Gastrocnemius medialis (tissue), 4 donors: ENCODE measurements around the gene NEDD4L. TPM values are rescaled to one million over a fixed set of nuclear protein-coding genes. Genes with fewer than 3 reads are reported as not detected.

Experiments used
- ATAC-seq, 2 donors: fragments of 150-250 bp; one replicate each; pipeline ENCODE4 v1.9.1; 2016
- DNase-seq, 2 donors: peaks; one replicate each; pipeline ENCODE4 v3.0.0-alpha.2; 2019
- H3K27ac ChIP-seq, 4 donors: fragments of 200-600 bp; sonication (generic); 1 replicate in 1 of 4; 2 replicates in 3 of 4; pipeline ENCODE4 v1.5.1; 2016 to 2018; ENCODE audit warnings: mild to moderate bottlenecking in 2 of 4, moderate library complexity in 1 of 4
- H3K27me3 ChIP-seq, 3 donors: fragments of 200-600 bp; sonication (generic) in 2 of 3; 1 replicate in 1 of 3; 2 replicates in 2 of 3; pipeline versions ENCODE4 v1.5.1 to v1.6.0; 2016 to 2019; ENCODE audit warnings: mild to moderate bottlenecking in 1 of 3, moderate library complexity in 1 of 3
- H3K36me3 ChIP-seq, 2 donors: fragments of 200-600 bp; sonication (generic) in 1 of 2; one replicate each; pipeline ENCODE4 v1.5.1; 2017 to 2018
- H3K4me1 ChIP-seq, 2 donors: fragments of 200-600 bp; sonication (generic) in 1 of 2; one replicate each; pipeline ENCODE4 v1.5.1; 2016 to 2017; ENCODE audit warnings: mild to moderate bottlenecking in 2 of 2
- H3K4me3 ChIP-seq, 4 donors: fragments of 200-600 bp; sonication (generic) in 3 of 4; 1 replicate in 1 of 4; 2 replicates in 3 of 4; pipeline ENCODE4 v1.5.1; 2016 to 2019; ENCODE audit warnings: mild to moderate bottlenecking in 2 of 4
- H3K9me3 ChIP-seq, 3 donors: fragments of 200-600 bp; sonication (generic) in 2 of 3; 1 replicate in 1 of 3; 2 replicates in 2 of 3; pipeline ENCODE4 v1.5.1; 2016 to 2019
- POLR2A ChIP-seq, 2 donors: fragments of 450-650 bp; IDR thresholded peaks; one replicate each; pipeline ENCODE4 v1.6.1; 2017; ENCODE audit warnings: antibody characterized with exemption in 2 of 2, mild to moderate bottlenecking in 2 of 2, moderate library complexity in 2 of 2
- in situ Hi-C, 4 donors: fragments of 200-750 bp; cut with MboI; loops; one replicate each; pipeline versions ENCODE4 v1.15.0 to v1.8.0; 2017; ENCODE audit warnings: low sequenced_read_pairs in 4 of 4
- intact Hi-C: fragments of 100-400 bp; cut with DNase I; formaldehyde crosslinking; loops from one replicate; pipeline ENCODE4 v1.15.1; 2023; ENCODE audit warnings: low total_unique reads
- total RNA-seq, 4 donors: library from RNA; depleted of rRNA; stranded (reverse); fragments of >200 nt; gene quantifications; one replicate each; pipeline versions ENCODE4 v1.1.0 to v1.2.3, GENCODE V29; 2016
- TF ChIP-seq, protein P1 (sequence below), 5 experiments: fragments of 450-650 bp in 3 of 5; fragments of 200-600 bp in 2 of 5; sonication (generic) in 2 of 5; IDR thresholded peaks in 4 of 5; conservative IDR thresholded peaks in 1 of 5; 1 replicate in 4 of 5; 2 replicates in 1 of 5; pipeline ENCODE4 v1.5.1; 2016 to 2019; ENCODE audit warnings: antibody characterized with exemption in 5 of 5, mild to moderate bottlenecking in 3 of 5, moderate library complexity in 3 of 5

NEDD4L gene
- total RNA-seq, 4 donors from 2014 or later, result 27.4 to 81.5 (median 51.5) TPM

DNA sequence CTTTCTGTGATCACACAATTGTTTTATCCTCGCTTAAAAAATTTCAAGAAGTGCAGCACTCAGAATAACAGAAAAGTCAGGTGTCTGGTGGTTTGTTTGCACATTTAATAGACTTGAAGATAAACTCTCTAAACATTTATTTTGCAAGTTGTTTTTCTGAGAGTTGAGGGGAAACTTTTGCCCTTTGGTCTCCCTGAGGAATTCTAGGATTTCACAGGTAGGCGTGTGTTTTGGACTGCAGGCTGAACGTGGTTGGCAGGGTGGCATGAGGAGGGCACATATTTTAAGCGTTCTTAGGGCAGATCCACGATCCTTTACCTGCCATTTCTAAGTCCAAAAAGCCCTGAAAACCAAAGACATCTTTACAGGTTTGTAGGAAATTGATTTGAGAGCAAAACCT lies 188.6 kb downstream of the NEDD4L start:
- no peak for DNase-seq
- in situ Hi-C loops, result no loop called here
- no peak overlapping the region for H3K4me3 ChIP-seq
- ATAC-seq, result no peak
- intact Hi-C loops, result no loop called here
- no peak overlapping the region for H3K27ac ChIP-seq
- TF ChIP-seq, protein P1, sequence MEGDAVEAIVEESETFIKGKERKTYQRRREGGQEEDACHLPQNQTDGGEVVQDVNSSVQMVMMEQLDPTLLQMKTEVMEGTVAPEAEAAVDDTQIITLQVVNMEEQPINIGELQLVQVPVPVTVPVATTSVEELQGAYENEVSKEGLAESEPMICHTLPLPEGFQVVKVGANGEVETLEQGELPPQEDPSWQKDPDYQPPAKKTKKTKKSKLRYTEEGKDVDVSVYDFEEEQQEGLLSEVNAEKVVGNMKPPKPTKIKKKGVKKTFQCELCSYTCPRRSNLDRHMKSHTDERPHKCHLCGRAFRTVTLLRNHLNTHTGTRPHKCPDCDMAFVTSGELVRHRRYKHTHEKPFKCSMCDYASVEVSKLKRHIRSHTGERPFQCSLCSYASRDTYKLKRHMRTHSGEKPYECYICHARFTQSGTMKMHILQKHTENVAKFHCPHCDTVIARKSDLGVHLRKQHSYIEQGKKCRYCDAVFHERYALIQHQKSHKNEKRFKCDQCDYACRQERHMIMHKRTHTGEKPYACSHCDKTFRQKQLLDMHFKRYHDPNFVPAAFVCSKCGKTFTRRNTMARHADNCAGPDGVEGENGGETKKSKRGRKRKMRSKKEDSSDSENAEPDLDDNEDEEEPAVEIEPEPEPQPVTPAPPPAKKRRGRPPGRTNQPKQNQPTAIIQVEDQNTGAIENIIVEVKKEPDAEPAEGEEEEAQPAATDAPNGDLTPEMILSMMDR (IDR thresholded peaks at IDR 0.05 in 4 of 5, conservative IDR thresholded peaks at IDR 0.05 in 1 of 5), result no peak
- TF ChIP-seq POLR2A (IDR thresholded peaks at IDR 0.05), result no peak
- no peaks in the 10 kb centered on the region for H3K27me3 ChIP-seq
- H3K9me3 ChIP-seq, result peaks cover 0 to 3% (median 0%) of the 10 kb centered on the region in 3 donors
- no peaks in the 10 kb centered on the region for H3K4me1 ChIP-seq
- no peaks in the 10 kb centered on the region for H3K36me3 ChIP-seq

DNA sequence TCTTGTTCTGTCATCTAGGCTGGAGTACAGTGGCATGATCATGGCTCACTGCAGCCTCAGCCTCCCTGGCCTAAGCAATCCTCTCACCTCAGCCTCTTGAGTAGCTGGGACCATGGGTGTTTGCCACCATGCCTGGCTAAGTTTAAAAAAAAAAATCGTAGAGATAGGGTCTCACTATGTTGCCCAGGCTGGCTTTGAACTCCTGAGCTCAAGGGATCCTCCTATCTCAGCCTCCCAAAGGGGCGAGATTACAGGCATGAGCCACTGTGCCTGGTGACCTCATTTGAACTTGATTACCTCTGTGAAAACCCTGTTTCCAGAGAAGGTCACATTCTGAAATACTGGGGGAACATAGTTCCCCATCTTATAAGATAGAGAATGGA lies 190.3 kb downstream of the NEDD4L start:
- in situ Hi-C loops, result no loop called here
- H3K4me3 ChIP-seq, result no peak overlapping the region
- H3K36me3 ChIP-seq, result no peaks in the 10 kb centered on the region
- H3K9me3 ChIP-seq, result peaks cover 0 to 5% (median 0%) of the 10 kb centered on the region in 3 donors
- intact Hi-C loops, result no loop called here
- H3K27ac ChIP-seq, result no peak overlapping the region
- ATAC-seq, result no peak
- no peaks in the 10 kb centered on the region for H3K4me1 ChIP-seq
- TF ChIP-seq, protein P1 (IDR thresholded peaks at IDR 0.05 in 4 of 5, conservative IDR thresholded peaks at IDR 0.05 in 1 of 5), result no peak
- no peak for TF ChIP-seq POLR2A (IDR thresholded peaks at IDR 0.05)
- DNase-seq, result no peak
- no peaks in the 10 kb centered on the region for H3K27me3 ChIP-seq

DNA sequence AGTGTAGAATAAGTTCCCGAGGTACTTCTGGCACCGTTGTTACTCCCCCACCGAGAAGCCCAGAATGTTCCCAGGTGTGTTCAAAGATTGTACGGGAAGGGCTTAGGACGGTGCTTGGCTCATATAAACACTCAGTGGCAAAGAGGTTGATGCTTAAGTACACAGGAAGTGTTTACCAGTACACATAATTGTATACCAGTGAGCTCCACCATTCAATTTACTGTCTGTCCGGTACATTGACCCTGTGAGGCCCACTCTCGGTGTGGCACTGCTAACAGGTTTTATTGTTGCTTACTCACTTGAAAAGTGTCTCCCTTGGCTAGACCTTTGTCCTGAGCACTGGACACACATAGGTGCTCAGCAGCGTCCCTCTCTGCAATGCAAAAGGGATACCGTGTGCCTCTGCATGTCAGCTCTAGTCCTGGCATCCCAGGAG lies 191.0 kb downstream of the NEDD4L start:
- Histone ChIP-seq H3K9me3 (peaks cover 0 to 5% (median 0%) of the 10 kb centered on the region in 3 donors), H3K27ac (no peak overlapping the region), H3K27me3 (no peaks in the 10 kb centered on the region), H3K4me3 (no peak overlapping the region), H3K4me1 (no peaks in the 10 kb centered on the region), H3K36me3 (no peaks in the 10 kb centered on the region)
- TF ChIP-seq POLR2A (IDR thresholded peaks at IDR 0.05), result no peak
- TF ChIP-seq, protein P1 (IDR thresholded peaks at IDR 0.05 in 4 of 5, conservative IDR thresholded peaks at IDR 0.05 in 1 of 5), result no peak
- intact Hi-C loops (no loop called here), in situ Hi-C loops (no loop called here)
- ATAC-seq (no peak), DNase-seq (no peak)

DNA sequence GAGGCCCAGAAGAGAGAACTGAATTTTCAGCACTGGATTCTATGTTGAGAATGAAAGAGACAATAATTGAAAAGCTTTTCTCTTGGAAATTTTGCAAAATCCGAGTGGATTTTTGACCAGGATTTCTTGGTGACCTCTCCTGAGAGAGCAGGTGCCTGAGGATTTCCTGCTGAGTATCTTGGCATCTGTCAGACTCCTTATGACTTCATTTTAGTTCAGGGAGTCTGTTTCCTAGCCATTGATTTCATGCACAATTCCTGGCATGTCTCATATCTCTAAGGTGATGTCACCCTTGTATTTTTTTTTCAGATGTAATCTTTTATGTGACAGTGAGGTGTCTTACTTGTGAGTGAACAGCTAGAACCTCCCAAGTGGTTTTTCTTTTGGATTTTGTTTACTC lies 195.9 kb downstream of the NEDD4L start:
- Histone ChIP-seq H3K36me3 (no peaks in the 10 kb centered on the region), H3K4me3 (no peak overlapping the region), H3K9me3 (peaks cover 0 to 5% (median 0%) of the 10 kb centered on the region in 3 donors), H3K27me3 (no peaks in the 10 kb centered on the region), H3K27ac (no peak overlapping the region), H3K4me1 (no peaks in the 10 kb centered on the region)
- ATAC-seq (no peak), DNase-seq (no peak)
- intact Hi-C loops (no loop called here), in situ Hi-C loops (no loop called here)
- TF ChIP-seq POLR2A (IDR thresholded peaks at IDR 0.05), result no peak
- TF ChIP-seq, protein P1 (IDR thresholded peaks at IDR 0.05 in 4 of 5, conservative IDR thresholded peaks at IDR 0.05 in 1 of 5), result no peak

DNA sequence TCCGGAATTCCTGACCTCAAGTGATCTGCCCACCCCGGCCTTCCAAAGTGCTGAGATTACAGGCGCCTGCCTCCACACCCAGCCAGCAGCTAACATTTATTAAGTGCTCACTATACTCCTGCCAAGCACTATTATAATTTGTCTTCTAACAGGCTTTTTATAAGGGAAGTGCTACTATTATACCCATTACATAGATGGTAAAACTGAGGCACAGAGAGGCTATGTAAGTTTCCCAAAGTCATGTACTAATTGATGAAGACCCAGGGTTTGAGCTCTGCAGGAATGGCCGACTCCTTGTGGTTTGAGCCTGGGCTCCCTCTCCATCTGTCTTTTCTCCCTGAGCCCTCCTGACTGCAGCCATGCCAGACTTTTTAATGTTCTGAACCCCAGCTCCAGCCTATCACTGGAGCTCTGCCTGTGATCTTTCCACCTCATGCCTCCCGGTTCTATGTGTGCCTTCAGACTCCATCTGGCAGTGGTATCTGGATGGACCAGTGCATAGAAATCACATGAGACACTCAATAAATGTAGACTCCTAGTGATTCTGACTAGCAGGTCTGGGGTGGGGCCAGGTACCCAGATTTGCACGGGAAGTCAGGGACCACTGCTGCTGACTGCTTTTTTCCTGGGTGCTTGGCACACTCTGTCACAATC lies 197.1 kb downstream of the NEDD4L start:
- no peak overlapping the region for H3K4me3 ChIP-seq
- peaks cover 0 to 5% (median 0%) of the 10 kb centered on the region in 3 donors for H3K9me3 ChIP-seq
- H3K27me3 ChIP-seq, result no peaks in the 10 kb centered on the region
- no peak overlapping the region for H3K27ac ChIP-seq
- ATAC-seq, result no peak
- TF ChIP-seq POLR2A (IDR thresholded peaks at IDR 0.05), result no peak
- H3K4me1 ChIP-seq, result no peaks in the 10 kb centered on the region
- in situ Hi-C loops (no loop called here), intact Hi-C loops (no loop called here)
- H3K36me3 ChIP-seq, result no peaks in the 10 kb centered on the region
- no peak for DNase-seq
